GM12878 (cell line): ENCODE data around the gene SEC16B.

Source experiments
- TF ChIP-seq, protein P1 (sequence below): fragments of 450-650 bp; formaldehyde crosslinking; IDR thresholded peaks from 2 replicates; pipeline ENCODE4 v1.5.0; 2022; ENCODE audit warnings: mild to moderate bottlenecking, missing genetic modification characterization
- TF ChIP-seq, protein P2 (sequence below): fragments of 450-650 bp; IDR thresholded peaks from 2 replicates; pipeline ENCODE4 v1.6.1; 2014; ENCODE audit warnings: mild to moderate bottlenecking

- TF ChIP-seq, protein P1, sequence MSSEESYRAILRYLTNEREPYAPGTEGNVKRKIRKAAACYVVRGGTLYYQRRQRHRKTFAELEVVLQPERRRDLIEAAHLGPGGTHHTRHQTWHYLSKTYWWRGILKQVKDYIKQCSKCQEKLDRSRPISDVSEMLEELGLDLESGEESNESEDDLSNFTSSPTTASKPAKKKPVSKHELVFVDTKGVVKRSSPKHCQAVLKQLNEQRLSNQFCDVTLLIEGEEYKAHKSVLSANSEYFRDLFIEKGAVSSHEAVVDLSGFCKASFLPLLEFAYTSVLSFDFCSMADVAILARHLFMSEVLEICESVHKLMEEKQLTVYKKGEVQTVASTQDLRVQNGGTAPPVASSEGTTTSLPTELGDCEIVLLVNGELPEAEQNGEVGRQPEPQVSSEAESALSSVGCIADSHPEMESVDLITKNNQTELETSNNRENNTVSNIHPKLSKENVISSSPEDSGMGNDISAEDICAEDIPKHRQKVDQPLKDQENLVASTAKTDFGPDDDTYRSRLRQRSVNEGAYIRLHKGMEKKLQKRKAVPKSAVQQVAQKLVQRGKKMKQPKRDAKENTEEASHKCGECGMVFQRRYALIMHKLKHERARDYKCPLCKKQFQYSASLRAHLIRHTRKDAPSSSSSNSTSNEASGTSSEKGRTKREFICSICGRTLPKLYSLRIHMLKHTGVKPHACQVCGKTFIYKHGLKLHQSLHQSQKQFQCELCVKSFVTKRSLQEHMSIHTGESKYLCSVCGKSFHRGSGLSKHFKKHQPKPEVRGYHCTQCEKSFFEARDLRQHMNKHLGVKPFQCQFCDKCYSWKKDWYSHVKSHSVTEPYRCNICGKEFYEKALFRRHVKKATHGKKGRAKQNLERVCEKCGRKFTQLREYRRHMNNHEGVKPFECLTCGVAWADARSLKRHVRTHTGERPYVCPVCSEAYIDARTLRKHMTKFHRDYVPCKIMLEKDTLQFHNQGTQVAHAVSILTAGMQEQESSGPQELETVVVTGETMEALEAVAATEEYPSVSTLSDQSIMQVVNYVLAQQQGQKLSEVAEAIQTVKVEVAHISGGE (CRISPR knock-in tag), result no peak
- TF ChIP-seq, protein P2, sequence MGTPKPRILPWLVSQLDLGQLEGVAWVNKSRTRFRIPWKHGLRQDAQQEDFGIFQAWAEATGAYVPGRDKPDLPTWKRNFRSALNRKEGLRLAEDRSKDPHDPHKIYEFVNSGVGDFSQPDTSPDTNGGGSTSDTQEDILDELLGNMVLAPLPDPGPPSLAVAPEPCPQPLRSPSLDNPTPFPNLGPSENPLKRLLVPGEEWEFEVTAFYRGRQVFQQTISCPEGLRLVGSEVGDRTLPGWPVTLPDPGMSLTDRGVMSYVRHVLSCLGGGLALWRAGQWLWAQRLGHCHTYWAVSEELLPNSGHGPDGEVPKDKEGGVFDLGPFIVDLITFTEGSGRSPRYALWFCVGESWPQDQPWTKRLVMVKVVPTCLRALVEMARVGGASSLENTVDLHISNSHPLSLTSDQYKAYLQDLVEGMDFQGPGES, result no peak
Observed at GRCh38 chr1:177995369-177995768, 25.5 kb upstream of the SEC16B start.
